OCI-LY7 (cell line): Measurements from ENCODE around the gene DOCK9. TPM values are rescaled to one million over a fixed set of nuclear protein-coding genes. Genes with fewer than 3 reads are reported as not detected.

Experiments used
- BruUV-seq: library from RNA; stranded (reverse); fragments of 400-500 nt; replicated peaks from 2 replicates; lab custom pipeline; 2021; lab: Mats Ljungman, UMichigan
- CTCF ChIA-PET: fragments of 300-600 bp; sonication (Branson Sonifier 250); formaldehyde crosslinking; loops from one replicate; lab custom pipeline; 2022; ENCODE audit warnings: antibody characterized with exemption; ENCODE audit not compliant: unreplicated experiment; lab: Charles Lee
- POLR2A ChIA-PET: fragments of 300-600 bp; sonication (Branson Sonifier 250); formaldehyde crosslinking; loops from one replicate; lab custom pipeline; 2022; ENCODE audit warnings: antibody characterized with exemption; lab: Charles Lee
- DNase-seq: peaks from one replicate; pipeline ENCODE4 v3.0.0-alpha.2; 2015; ENCODE audit warnings: low spot score
- H2AFZ ChIP-seq: fragments of 200-600 bp; sonication (generic), shearing (Covaris generic); 2 replicates; pipeline ENCODE4 v1.6.1; 2014; ENCODE audit warnings: mild to moderate bottlenecking, antibody characterized with exemption, low read length, moderate library complexity
- H3K27ac ChIP-seq: fragments of 200-600 bp; sonication (generic); 2 replicates; pipeline ENCODE4 v1.5.1; 2014; ENCODE audit warnings: mixed run types, low read depth, mild to moderate bottlenecking, moderate library complexity, low read length, inconsistent platforms; ENCODE audit not compliant: poor library complexity, severe bottlenecking
- H3K36me3 ChIP-seq: fragments of 200-600 bp; sonication (generic); 2 replicates; pipeline ENCODE4 v1.6.1; 2014; ENCODE audit warnings: mild to moderate bottlenecking, antibody characterized with exemption, low read length, moderate library complexity, mixed read lengths; ENCODE audit not compliant: insufficient read depth
- H3K4me1 ChIP-seq: fragments of 200-600 bp; sonication (generic); 2 replicates; pipeline ENCODE4 v1.5.1; 2014; ENCODE audit warnings: mild to moderate bottlenecking, low read length; ENCODE audit not compliant: insufficient read depth, poor library complexity, severe bottlenecking
- H3K4me2 ChIP-seq: fragments of 200-600 bp; sonication (generic); 2 replicates; pipeline ENCODE4 v1.6.1; 2014; ENCODE audit warnings: mild to moderate bottlenecking, low read length
- H3K4me3 ChIP-seq: fragments of 200-600 bp; sonication (generic); 2 replicates; pipeline ENCODE4 v1.5.1; 2014; ENCODE audit warnings: mild to moderate bottlenecking, low read depth, low read length; ENCODE audit not compliant: poor library complexity, severe bottlenecking
- H3K79me2 ChIP-seq: fragments of 200-600 bp; sonication (generic); 2 replicates; pipeline ENCODE4 v1.6.1; 2016; ENCODE audit warnings: low read depth, mild to moderate bottlenecking, low read length, moderate library complexity, mixed read lengths; ENCODE audit not compliant: insufficient read depth
- H3K9me2 ChIP-seq: fragments of 200-600 bp; sonication (generic); 2 replicates; pipeline ENCODE4 v1.6.1; 2016; ENCODE audit warnings: mild to moderate bottlenecking, low read length, mixed read lengths; ENCODE audit not compliant: insufficient read depth
- H3K9me3 ChIP-seq: fragments of 200-600 bp; sonication (generic); 2 replicates; pipeline ENCODE4 v1.6.1; 2014; ENCODE audit warnings: mild to moderate bottlenecking, mixed run types, low read length, mixed read lengths
- H4K20me1 ChIP-seq: fragments of 200-600 bp; sonication (generic); 2 replicates; pipeline ENCODE4 v1.6.1; 2014; ENCODE audit warnings: mild to moderate bottlenecking, antibody characterized with exemption, low read length, moderate library complexity, mixed read lengths; ENCODE audit not compliant: insufficient read depth
- CTCF ChIP-seq: fragments of 200-600 bp; sonication (generic); conservative IDR thresholded peaks from 2 replicates; pipeline ENCODE4 v1.5.1; 2014; ENCODE audit warnings: mild to moderate bottlenecking, antibody characterized with exemption, low read length, moderate library complexity, mixed read lengths
- EZH2phosphoT487 ChIP-seq: fragments of 200-600 bp; sonication (generic); IDR thresholded peaks from 2 replicates; pipeline ENCODE4 v1.6.1; 2018; ENCODE audit warnings: low read depth, borderline replicate concordance, mild to moderate bottlenecking, mixed run types, antibody characterized with exemption, low read length, moderate library complexity, mixed read lengths
- intact Hi-C: fragments of 100-400 bp; cut with micrococcal nuclease; formaldehyde crosslinking; loops from one replicate; pipeline ENCODE4 v1.10.0; 2022; ENCODE audit not compliant: unreplicated experiment
- total RNA-seq, 2 experiments: library from RNA; depleted of rRNA in 1 of 2; stranded (reverse); fragments of >200 nt in 1 of 2; shearing (Covaris generic) in 1 of 2; gene quantifications; 2 replicates each; pipeline ENCODE4 v1.2.3, GENCODE V29; 2014 to 2022

Gene DOCK9
- total RNA-seq, 2 experiments from 2014 or later = 24.0 to 28.0 TPM

- no peaks in the 10 kb centered on the region for H3K36me3 ChIP-seq
- H3K79me2 ChIP-seq = no peaks in the 10 kb centered on the region
- ChIA-PET CTCF (no interaction called here), POLR2A (no interaction called here)
- BruUV-seq = no TSS peak
- no peaks in the 10 kb centered on the region for H4K20me1 ChIP-seq
- no peak overlapping the region for H3K4me2 ChIP-seq
- H2AFZ ChIP-seq = no peak overlapping the region
- no peaks in the 10 kb centered on the region for H3K9me2 ChIP-seq
- TF ChIP-seq CTCF (no peak), EZH2phosphoT487 (no peak)
- H3K27ac ChIP-seq = no peak overlapping the region
- intact Hi-C loops = no loop called here
- H3K4me3 ChIP-seq = no peak overlapping the region
- H3K4me1 ChIP-seq = no peaks in the 10 kb centered on the region
- no peak for DNase-seq
- no peaks in the 10 kb centered on the region for H3K9me3 ChIP-seq
Observed at GRCh38 chr13:98810746-98811145, 167.1 kb downstream of the DOCK9 start.

- Histone ChIP-seq H3K4me2 (no peak overlapping the region), H2AFZ (no peak overlapping the region), H3K4me1 (no peaks in the 10 kb centered on the region), H3K27ac (no peak overlapping the region), H3K9me2 (no peaks in the 10 kb centered on the region), H3K36me3 (no peaks in the 10 kb centered on the region), H4K20me1 (no peaks in the 10 kb centered on the region), H3K79me2 (no peaks in the 10 kb centered on the region), H3K4me3 (no peak overlapping the region), H3K9me3 (no peaks in the 10 kb centered on the region)
- TF ChIP-seq CTCF (no peak), EZH2phosphoT487 (no peak)
- no TSS peak for BruUV-seq
- intact Hi-C loops = no loop called here
- POLR2A ChIA-PET = no interaction called here
- no peak for DNase-seq
- CTCF ChIA-PET = no interaction called here
Observed at GRCh38 chr13:98809345-98809777, 168.5 kb downstream of the DOCK9 start.

- intact Hi-C loops = no loop called here
Observed at GRCh38 chr13:98807774-98808173, 170.1 kb downstream of the DOCK9 start.

More at GRCh38 chr13:98807774-98808173, 170.1 kb downstream of the DOCK9 start:
- BruUV-seq = no TSS peak
- Histone ChIP-seq H4K20me1 (no peaks in the 10 kb centered on the region), H3K4me2 (no peak overlapping the region), H3K27ac (no peak overlapping the region), H3K4me1 (no peaks in the 10 kb centered on the region), H3K9me2 (no peaks in the 10 kb centered on the region), H2AFZ (no peak overlapping the region), H3K79me2 (no peaks in the 10 kb centered on the region), H3K36me3 (no peaks in the 10 kb centered on the region), H3K9me3 (no peaks in the 10 kb centered on the region), H3K4me3 (no peak overlapping the region)
- no peak for TF ChIP-seq CTCF
- TF ChIP-seq EZH2phosphoT487 = no peak
- ChIA-PET CTCF (no interaction called here), POLR2A (interaction anchor here (0.6 kb wide), 1 partner anchor 10 kb away, joined by 6 read pairs; no protein-coding TSS in a partner anchor)
- no peak for DNase-seq
